GM18511 (cell line): Measurements from ENCODE around the gene EIF4E2.

Experiments
- ATAC-seq: cut with Tn5 transposase; IDR thresholded peaks from one replicate; pipeline ENCODE4 v1.9.1; 2021; ENCODE audit warnings: mild to moderate bottlenecking, moderate library complexity; ENCODE audit not compliant: unreplicated experiment

EIF4E2 gene, protein sequence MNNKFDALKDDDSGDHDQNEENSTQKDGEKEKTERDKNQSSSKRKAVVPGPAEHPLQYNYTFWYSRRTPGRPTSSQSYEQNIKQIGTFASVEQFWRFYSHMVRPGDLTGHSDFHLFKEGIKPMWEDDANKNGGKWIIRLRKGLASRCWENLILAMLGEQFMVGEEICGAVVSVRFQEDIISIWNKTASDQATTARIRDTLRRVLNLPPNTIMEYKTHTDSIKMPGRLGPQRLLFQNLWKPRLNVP

DNA sequence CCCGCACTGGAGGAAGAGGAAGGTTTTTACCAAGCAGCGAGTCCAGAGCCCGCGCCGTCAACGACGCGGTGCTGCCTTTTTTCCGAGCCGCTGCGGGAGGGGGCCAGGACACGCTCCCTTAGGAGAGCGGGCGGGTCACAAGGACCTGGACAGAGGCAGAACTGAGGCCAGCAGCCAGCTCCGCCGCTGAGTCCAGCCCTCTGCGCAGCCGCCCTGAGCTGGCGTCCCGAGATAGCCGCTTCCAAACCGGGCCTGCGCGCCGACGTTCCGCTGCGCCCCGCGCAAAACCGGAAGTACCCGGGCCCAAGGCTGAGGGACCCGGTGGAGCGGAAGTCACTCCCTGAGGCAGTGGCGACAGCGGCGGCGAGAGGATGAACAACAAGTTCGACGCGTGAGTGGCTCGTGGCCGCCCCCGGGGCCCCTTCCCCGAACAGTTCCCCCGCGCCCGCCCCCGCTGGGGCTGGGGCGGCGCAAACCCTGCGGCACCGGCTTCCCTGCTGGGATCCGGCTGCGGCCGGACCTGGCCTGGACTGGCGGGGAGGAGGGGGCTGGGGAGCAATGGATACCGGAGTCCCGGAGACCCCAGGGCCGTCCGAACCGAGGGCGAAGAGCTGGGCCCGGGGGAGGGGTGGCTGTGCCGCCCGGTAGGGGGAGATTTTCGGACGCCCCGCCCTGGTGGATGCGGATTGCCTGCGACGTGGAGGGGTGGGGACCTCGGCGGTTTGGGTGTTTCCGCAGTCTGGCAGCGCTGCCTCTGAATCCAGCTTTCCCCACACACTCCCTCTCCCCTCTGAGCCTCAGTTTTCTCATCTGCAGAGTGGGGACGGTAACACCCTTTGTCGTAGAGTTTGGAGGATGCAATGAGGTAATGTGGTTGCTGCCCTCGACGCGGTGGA lies at the start of gene EIF4E2, which contains the start of gene TIGD1:
Gene EIF4E2 (plus strand): TSS at position 336 of the 896 bp plus-strand sequence. CDS start 36 bp downstream, at position 372.
Gene TIGD1 (minus strand): TSS at position 204 of the 896 bp plus-strand sequence. CDS start 675 bp downstream, outside the sequence.
- peak; percentile 93 for ATAC-seq

DNA sequence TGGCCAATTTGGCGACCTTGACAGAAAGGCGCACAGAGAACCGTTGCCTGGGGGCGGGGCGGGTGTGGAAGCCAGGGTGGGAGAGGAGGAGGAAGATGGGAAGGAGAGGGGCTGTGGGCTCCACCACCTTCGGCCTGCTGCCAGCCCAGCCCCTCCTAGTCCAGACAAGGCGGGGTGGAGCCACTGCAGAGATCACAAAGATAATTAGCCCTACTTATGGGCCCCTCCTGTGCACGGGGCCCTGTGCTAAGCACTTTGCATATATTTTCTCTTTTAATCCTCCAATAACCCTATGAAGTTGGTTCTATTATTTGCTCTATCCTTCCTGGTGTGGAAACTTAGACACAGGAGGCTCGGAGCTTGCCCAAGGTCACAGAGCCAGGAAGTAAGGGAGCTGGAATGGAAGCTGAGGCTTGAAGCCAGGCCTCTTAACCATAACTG lies 49.1 kb upstream of the EIF4E2 start:
- no peak for ATAC-seq

DNA sequence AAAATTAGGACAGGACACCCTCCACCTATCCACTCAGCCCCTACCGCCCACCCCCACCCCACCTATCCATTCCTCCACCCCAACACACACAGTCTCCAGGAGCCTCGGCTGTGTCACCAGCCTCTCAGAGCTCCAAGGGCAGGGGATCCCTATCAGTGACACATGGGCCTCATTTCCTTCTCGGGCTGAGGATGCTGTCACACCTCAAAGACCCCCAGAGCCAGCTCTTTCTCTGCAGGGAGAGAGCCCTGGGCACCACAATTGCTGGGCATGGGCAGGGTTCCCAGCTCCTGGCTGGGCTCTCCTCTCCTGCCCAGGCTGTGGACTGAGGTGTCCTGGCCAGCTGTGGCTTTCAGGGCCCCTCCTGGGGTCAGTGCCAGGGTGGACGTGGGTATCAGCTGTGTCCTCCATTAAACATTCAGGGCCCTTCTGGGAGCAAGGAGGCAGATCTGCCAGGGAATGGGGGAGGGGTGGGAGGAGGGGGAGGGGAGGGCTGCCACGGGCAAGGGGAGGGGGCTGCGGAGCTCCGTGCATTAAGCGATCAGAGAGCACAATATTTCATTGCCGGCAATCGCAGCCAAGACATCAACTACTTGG lies 48.6 kb upstream of the EIF4E2 start:
- no peak for ATAC-seq

DNA sequence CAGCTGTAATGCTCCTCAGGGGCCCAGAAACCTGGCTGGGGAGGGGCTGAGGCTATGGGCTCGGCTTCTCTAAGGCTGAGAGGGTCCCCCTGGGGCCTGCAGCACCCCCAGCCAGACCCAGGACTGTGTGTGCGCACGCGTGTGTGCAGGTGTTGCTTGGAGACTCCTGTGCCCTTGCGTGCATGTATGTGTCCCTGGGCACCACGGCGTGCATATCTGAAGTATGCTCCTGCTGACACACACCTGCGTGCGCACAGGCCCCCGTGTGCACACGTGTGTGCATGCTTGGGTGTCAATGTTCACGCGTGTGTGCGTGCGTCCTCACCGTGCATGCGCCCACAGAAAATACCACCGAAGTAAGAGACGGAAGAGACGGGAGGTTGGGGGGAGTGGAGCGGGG lies 48.0 kb upstream of the EIF4E2 start:
- no peak for ATAC-seq

DNA sequence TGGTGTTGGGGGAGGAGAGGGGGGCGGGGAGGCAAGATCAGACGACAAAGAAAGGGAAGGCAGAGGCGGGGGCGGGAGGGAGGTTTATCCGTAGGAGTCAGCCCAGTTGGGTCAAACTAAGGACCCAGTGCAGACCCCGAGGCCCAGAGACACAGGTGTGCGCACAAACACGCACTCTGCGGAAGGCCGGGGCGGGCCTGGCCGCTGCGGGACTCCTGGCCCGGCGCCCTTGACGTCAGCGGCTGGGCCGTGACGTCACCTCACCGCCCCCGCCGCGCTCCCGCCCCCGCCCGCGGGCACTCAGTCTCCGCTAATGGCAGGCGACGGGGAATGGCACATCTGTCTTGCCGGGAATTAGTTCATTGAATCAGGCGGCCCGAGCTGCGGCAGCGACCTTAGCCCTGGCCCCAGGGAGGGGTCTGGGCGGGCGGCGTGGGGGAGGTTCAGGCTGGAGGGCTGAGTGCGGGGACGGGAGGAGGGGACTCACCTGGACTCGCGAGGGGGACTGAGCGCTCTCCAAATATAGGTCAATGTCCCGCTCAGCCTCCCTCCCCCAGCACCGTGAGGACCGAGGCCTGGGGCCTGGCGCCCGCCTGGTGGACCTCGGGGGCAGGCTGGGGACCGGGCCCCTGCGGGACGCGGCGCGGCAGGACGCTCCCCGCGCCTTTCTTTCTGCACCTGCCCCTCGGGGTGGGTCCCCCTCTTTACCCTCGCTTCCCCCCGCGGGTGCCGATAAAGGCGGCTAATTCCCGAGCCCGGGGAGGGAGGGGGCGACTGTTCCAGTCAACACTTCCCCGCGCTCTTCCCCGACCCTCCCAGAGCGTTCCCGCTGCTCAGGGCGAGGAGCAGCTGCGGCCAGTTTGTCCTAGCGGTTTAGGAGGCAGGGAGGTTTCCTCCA lies 47.3 kb upstream of the EIF4E2 start:
- no peak for ATAC-seq

DNA sequence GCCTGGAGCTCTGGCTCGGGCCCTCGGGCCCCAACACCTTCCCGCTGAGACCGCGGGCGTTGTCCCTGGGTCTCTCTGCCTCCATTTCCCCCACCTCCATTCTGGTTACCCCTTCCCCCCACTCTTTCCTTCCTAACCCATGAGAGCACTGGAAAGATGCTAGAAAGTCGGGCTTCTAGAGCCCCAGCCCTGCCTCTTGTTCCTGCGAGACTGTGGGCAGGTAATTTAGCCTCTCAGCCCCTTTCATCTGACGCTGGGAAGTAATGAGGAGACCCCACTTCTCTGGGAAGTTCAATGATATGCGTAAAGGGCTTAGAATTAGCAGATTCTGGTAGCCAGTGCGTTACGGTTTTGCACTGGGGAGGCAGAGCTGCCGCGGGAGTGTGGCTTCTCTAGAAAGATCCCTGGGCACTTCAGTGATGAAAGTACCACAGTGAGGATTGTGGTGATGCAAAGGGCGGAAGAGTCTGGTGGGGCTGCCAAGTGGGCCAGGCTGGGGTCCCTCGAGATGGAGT lies 46.6 kb upstream of the EIF4E2 start:
- no peak for ATAC-seq

DNA sequence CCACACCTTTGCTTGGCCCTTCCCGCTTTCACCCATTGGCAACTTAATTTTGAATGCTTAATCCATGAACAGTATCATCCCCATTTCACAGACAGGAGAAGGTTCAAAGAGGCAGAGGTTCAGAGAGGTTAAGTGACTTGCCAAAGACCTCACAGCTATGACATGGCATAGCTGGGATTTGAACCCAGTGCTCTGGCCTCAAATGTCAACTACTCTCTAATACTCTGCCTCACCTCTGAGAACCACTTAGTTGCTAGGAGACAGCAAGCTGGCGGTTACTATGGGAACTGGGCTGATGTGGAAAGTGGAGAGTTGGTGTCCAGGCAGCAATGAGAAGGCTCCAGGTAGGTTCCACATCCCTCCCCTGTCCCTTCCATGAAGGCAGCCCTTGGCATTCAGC lies 46.1 kb upstream of the EIF4E2 start:
- ATAC-seq, result no peak

DNA sequence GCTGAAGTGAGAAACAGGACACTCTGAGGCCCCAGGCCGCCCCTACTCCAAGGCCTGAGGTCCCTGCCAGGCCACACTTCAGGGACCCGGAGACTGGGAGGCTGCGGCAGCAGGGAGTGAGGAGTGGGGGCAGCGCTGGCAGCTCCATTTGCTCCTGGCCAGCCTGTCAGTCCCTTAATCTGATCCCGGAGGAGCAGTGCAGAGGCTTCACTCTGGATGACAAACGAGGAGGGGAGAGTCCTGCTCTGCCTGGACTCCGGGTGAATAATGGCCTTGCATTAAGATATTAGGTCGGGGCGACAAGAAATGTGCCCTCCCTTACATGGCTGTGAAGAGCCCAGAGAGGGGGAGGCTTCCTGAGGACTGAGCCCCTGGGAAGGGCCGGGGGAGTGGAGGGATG lies 44.6 kb upstream of the EIF4E2 start:
- no peak for ATAC-seq

DNA sequence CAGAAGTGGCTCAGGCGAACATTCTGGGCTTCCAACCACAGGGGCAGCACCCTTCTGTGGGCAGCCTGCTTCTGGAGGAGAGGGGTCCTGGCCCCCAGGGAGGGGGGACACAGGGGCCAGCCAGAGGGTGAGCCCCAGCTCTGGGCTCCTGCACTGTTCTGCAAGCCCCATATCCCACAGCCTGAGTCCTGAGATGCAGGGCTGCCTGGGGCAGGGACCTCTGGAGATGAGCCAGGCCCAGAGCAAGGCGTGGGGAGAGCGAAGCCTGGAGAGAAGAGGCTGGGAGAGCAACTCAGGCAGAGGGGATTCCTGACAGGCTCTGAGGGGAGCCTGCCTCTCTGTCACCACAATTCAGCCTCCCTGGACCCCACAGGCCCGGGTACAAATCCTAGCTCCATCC lies 43.8 kb upstream of the EIF4E2 start:
- ATAC-seq, result no peak

DNA sequence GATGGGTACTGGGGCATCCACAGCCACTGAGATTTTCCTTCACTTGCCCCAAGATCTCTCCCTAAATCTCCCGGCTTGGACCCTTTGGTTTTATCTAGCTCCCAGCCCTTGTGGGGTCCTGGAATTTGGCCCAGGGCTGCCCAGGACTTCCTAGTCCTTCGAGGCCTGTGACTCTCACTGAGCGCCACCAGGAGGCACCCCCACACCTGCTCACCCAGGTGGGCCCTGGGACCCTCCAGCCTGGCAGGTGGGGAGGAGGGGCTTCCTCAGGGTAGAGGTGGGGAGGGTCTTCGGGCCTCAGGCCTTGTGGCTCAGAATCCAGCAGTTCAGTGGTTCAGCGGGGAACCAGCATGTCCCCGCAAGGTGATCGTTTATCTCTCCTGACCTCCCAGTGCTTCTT lies 42.2 kb upstream of the EIF4E2 start:
- no peak for ATAC-seq

DNA sequence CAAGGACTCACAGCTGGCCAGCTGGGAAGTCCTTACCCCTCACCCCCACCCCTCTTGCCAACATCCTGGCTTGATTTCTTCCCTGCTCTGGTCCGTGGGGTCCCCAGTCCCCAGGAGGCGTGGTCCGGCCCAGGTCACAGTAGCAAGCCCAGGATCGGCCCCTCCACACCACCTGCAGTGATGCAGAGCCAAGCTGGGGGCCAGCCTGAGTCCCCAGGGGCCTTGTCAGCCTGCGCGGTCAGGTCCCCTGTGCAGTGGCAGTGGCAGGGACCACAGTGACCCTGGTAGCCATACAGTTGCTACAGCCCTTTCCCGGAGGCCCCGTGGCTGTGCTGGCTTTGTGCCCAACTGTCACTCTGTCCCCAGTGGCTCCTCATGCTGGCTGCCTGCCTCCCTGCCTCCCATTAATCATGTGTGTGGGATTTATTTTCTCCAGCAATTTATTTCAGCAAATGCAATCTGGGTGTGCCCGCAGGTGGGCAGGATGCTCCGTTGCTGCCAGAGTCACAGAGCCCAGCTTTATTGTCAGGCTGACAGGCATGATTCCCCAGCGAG lies 39.1 kb upstream of the EIF4E2 start:
- no peak for ATAC-seq

DNA sequence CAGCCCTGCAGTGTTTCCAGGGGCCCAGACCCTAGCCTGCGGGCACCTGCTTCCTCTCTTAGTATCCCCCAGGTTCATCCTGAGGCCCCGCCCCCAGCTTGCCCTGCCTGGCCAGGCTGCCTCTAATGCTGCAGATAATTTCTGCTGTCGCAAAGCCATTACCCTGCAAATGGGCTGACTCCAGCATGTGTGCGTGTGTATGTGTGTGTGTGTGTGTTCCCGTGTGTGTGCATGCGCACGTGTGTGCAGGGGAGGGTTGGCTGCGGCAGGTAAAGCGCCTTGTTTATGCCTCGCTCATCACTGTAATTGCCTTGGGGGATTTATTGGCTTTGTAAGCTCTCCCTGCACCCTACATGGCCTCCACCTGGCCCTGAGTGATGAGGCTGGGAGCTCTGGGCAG lies 37.9 kb upstream of the EIF4E2 start:
- no peak for ATAC-seq

DNA sequence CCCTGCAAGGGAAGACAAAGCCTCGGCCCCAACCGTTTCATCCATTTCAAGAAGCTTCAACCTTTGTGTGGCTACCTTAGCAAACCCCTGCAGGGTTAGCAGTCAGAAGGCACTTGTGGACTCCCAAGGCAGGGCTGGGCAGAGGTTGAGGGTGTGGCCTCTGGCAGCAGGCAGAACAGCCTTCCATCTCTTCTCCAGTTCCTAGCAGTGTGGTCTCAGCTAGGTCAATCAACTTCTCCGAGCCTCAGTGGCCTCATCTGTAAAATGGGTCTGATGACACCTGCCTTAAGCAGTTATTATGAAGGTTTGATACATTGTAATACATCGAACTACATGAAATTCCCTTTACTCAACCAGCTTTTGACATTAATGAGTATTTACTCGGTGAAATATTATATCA lies 37.1 kb upstream of the EIF4E2 start:
- no peak for ATAC-seq

DNA sequence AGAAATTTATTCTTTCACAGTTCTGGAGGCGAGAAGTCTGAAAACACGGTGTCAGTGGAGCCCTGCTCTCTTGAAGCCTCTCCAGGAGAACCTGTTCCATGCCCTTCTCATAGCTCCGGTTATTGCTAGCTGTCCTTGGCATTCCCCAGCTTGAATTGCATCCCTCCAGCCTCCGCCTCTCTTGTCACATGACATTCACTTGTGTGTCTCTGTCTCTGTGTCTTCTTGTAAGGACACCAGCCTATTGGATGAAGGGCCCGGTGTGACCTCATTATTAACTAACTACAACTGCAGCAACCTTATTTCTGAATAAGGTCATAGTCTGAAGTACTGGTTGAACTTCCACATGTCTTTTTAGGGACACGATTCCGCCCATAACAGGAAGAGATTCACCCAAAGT lies 34.9 kb upstream of the EIF4E2 start:
- ATAC-seq, result no peak

DNA sequence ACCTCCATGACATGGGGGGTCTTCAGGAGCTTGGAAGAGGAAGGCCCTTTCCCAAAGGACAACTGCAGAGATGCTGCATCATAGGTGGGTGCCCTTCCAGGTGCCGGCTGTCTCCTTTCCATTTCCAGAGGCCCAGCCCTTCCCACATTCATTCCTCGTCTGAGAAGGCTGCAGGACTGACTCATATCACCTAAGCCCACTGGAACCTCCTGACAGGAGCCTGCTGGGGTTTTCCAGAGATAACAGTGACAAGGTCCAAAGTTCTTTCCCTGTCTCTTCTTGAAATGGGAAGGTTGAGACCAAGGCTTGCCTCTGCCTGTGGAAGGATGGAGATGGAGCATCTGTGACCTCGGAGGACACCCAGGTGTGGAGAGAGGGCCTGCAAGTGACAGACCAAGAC lies 33.9 kb upstream of the EIF4E2 start:
- ATAC-seq, result no peak

DNA sequence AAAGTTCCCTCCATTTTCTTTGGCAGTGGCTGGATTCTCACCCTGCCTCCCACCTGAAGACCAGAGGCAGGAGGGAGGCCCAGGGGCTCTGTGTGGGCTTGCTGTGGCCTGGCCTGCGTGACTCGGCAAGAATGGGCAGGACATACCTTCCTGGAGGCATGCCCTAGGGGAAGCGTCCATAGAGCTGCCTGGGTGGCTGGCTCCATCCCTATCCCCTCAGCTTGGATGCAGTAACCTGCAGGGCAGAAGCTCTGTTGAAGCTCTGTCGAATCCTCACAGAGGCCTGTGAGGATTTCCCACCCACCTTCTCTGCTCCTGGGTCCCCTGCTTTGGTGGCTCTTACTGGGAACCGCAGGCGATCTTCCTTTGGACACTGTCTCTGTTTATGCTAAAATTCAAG lies 31.6 kb upstream of the EIF4E2 start:
- ATAC-seq, result no peak

DNA sequence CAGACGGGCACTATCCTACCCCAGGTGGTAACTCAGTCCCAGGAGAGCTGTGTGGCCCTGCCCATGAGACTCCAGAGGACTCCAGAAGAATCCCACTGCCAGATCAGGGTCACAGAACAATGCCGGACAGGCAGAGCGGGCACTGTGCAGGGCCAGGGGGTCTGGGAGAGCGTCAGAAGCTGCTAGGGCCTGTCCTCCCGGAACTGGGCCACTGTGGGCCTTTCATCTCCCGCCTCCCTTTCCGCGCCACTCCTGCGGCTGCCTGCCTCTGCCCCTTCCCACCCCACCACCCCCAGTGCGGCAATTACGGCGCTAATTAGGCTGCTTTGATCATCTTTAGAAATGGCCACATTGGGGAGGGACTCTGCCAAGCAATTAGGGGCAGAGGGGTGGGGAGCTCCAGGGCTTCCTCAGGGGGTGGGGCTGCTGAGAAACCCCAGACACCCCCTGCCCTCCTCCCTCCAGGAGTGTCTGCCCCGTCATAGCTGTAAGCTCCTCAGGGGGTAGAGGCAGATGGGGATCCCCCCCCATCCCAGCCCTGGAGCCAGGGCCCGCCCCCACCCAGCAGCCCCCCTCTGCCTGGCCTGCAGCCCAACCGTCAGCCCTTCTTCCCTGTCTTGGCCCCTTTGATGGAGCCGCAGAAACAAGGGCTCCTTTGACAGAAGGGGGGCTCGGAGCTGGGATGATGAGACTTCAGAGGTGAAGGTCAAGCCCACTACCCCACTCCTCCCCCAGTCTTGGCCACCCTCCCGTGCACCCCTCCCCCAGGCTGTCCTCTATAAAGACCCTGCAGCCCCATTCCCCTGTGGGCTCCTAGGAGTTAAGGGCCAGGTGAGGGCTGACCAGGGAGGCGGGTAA lies 30.7 kb upstream of the EIF4E2 start, which contains the start of gene PRSS56:
Gene PRSS56 (plus strand): TSS at position 808 of the 858 bp plus-strand sequence. CDS start 211 bp downstream, outside the sequence.
- no peak for ATAC-seq

DNA sequence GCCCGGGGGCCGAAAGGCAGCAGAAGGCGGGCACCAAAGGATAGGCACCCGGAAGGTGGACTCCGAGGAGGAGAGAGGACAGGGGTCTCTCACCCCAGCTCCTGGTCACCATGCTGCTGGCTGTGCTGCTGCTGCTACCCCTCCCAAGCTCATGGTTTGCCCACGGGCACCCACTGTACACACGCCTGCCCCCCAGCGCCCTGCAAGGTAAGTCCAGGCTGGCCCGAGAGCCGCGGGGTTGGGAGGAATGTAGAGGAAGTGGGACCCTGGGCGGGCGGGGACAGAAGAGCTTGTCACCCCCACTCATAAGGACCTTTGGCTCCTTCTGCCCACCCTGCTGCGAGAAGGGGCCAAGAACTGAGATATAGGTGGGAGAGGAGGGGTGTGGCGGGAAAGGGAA lies 30.0 kb upstream of the EIF4E2 start:
- ATAC-seq, result no peak

DNA sequence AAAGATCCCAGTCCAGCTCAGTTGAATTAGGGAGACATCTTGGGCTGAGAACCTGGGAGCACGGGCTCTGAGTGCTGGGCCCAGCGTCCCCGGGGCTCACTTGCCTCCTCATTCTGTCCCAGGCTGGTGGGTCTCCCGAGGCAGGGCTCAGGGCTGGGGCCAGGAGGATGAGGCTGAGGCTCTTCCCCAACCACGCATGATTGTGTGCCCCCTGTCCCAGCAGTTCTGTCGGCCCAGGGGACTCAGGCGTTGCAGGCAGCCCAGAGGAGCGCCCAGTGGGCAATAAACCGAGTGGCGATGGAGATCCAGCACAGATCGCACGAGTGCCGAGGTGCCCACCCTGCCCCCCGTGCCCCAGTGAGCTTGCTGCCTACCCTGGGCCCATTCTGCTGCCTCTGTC lies 29.4 kb upstream of the EIF4E2 start:
- no peak for ATAC-seq
